RPMI8226 (cell line): Measurements from ENCODE around the gene CNBD2.
"Not testable (repeated sequence)": the region's sequence is repeated elsewhere in the genome, so short reads cannot be mapped to it uniquely, and the experiment has no call there.

ENCODE experiments used
- DNase-seq: peaks from one replicate; pipeline ENCODE4 v3.0.0-alpha.2; 2015

CNBD2 gene

GRCh38 chr20:36064658-36065426 is 96.5 kb downstream of the CNBD2 start:
- peak; percentile 92 for DNase-seq

GRCh38 chr20:36065427-36065998 is 97.1 kb downstream of the CNBD2 start:
- DNase-seq: no peak

- DNase-seq: no peak
Measured at GRCh38 chr20:36066777-36067176, 98.4 kb downstream of the CNBD2 start.

- not testable (repeated sequence) for DNase-seq
Measured at GRCh38 chr20:36068526-36068925, 100.1 kb downstream of the CNBD2 start.

GRCh38 chr20:36070451-36070850 is 102.1 kb downstream of the CNBD2 start:
- DNase-seq: no peak

- no peak for DNase-seq
Measured at GRCh38 chr20:36071848-36072247, 103.5 kb downstream of the CNBD2 start.

- peak; percentile 71 for DNase-seq
Measured at GRCh38 chr20:36074983-36075382, 106.6 kb downstream of the CNBD2 start.

GRCh38 chr20:36077762-36078161 is 109.4 kb downstream of the CNBD2 start:
- DNase-seq: not testable (repeated sequence)

- no peak for DNase-seq
Measured at GRCh38 chr20:36079486-36079885, 111.1 kb downstream of the CNBD2 start.

GRCh38 chr20:36079984-36080383 is 111.6 kb downstream of the CNBD2 start:
- not testable (repeated sequence) for DNase-seq
